GM21526 (cell line): ENCODE data around the gene EHBP1L1.

Source experiments
- ATAC-seq: cut with Tn5 transposase; IDR thresholded peaks from one replicate; pipeline ENCODE4 v1.9.1; 2021; ENCODE audit warnings: moderate library complexity; ENCODE audit not compliant: unreplicated experiment, low FRiP score

EHBP1L1 gene

DNA sequence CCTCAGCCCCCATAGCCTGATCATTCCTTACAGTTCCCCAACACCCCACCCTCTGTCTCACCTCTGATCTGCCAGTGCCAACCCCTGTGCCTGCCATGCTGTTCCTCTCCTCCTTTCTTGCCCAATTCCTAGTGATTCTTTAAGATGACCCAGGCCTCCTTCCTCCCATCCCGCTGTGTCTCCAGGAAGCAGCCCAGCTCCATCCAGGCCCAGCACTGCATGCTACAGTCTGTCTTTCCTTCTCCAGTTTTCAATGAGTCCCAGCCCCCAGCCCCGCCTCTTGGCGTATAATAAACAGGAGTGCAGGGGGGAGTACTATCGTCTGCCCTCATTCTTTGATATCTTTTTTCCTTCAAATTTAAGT lies 30.0 kb upstream of the EHBP1L1 start:
- ATAC-seq: no peak

DNA sequence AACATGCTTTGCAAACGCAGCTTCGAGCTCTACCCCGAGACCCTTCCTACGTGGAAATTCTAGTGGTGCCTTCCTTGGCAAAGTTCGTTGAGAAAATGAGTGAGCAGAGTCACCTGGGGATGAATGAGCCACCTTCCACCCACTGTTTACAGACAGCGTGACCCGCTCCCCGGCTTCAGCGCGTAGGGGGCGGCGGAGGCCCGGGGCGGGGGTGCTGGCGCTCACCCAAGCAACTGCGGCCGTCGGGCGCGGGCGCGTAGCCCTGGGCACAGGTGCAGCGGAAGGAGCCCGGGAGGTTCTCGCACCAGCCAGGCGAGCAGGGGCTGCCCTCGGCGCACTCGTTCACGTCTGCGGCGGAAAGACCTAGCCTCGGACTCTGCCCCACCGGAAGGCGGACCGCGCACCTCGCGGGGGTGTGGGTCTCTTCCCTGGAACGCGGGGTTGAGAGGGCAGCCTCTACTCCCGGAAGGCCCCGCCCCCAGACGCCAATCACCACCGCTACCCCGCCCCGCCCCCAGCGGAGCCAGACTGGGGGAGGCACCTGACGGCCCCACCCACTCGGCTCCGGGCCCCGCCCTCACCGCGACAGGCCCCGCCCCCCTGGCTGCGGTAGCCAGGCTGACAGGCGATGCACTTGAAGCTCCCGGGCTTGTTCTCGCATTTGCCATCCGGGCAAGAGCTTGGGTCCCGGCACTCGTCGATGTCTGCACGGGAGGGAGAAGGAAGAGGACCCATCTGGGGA lies 29.5 kb upstream of the EHBP1L1 start:
- peak; percentile 44 for ATAC-seq

DNA sequence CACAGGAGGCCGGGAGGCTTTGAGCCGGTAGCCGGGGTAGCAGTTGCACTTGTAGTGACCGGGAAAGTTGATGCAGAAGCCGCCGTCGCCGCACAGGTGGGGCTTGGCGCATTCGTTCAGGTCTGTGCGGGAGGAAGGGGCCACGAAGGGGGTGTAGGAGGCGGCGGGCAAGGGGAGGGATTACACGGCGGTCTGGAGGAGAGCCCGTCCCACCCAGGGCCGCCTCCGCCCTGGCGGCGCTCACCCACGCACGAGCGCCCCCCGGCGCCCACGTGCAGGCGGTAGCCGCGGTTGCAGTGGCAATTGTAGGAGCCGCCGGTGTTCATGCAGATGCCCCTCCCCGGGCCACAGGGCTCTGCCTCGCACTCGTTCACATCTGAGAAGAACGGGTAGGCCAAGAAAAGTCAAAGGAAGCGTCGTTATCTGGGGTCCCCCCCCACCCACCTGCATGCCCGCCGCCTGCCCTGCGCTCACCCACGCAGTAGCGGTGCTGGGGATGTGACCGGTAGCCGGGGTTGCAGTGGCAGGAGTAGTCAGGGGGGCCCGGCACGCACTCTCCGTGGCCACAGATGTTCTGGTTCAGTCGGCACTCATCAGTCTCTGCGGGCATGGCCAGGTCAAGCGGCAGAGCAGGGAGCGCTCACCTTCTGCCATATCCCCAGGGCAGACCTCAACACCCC lies 28.3 kb upstream of the EHBP1L1 start:
- no peak for ATAC-seq

DNA sequence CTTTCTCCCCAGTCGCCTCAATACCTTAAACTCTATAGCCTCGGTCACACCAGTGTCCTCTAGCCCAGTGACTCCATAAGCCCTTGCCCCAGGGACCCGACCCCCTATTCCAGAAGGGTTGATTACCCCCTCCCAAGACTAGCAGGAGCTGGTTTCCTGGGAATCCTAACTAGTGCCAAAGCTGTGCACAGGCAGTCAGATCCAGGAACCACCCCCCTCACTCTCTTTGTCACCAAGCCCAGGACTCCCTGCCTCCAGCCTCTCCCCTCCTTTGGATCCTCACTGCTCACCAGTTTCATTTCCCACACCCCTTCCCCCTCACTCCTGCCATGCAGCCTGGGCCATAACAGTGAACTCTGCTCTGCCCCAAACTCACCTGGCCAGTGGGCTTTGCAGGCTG lies 27.5 kb upstream of the EHBP1L1 start:
- no peak for ATAC-seq

DNA sequence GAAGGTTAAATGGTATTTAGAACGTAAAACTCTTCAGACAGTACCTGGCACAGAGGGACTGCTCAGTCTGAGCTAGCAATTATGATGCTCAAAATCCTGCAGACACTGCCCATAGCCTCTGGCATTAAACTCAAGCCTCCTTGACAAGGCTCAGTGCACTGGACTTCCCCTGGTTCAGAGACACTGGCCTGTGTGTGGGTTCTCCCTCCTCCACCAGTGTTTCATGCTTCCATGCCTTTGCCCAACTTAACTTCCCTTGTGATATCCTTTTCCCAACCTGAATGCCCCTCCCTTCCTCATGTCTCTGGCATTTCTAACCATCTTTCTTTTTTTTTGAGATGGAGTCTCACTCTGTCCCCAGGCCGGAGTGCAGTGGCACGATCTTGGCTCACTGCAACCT lies 26.8 kb upstream of the EHBP1L1 start:
- no peak for ATAC-seq

DNA sequence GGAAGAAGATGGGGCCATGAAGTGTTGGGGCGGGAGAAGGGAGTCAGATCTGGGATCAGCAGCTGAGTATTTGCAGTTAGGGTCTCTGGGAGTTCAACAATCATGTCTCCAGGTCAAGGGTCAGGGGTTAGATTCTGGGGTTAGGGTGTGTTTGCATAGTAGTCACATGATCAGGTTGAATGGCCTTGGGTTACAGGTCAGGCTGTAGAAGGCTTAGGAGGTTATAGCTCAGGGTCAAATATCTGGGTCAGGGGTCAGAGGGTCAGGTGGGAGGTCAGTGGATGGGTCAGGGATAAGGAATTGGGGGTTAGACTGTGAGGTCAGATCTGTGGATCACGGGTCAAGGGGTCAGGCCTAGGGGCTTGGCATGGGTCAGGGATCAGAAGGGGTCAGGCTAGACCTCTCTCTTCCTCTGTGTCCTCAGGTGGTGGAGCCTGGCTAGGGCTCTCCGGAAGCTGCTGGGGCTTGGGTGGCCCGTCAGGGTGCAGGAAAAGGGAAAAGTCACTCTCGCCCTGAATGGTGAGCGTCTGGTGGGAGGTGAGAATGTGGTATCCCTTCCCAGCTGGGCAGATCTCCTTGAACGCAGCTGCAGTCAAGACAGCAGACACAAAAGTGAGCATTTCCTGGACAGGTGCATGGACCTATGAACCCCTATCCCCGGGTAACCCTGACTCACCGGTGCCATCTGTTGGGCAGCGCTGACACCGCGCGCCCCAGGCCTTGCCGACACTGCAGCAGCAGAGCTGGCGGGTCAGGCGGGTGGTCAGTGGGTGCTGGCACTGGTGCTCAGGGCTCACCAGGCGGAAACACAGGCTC lies 24.1 kb upstream of the EHBP1L1 start:
- ATAC-seq: peak; percentile 68

DNA sequence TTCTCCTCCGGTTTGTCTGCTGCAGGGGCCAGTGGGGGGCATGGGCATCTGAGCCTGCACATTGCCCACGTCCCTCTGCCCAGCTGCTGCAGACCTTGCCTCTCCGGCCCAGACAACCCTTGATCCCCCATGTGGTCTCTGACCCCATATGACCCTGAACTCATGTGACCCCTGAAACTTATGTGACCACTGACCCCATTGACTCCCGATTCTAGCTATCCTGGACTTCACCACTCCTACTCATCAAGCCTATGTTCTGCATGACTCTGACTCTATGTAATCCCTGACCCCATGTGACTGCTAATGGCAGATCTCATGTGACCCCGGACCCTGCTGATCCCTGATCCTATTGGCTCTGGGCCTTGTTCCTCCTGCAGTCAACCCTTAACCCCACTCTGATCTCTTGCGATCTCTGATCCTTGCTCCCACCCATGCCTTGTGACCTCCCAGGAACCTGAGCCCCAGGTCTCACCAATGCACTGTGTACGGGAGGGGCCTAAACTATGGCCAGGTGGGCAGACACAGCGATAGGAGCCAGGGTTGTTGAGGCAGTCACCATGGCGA lies 23.4 kb upstream of the EHBP1L1 start:
- no peak for ATAC-seq

DNA sequence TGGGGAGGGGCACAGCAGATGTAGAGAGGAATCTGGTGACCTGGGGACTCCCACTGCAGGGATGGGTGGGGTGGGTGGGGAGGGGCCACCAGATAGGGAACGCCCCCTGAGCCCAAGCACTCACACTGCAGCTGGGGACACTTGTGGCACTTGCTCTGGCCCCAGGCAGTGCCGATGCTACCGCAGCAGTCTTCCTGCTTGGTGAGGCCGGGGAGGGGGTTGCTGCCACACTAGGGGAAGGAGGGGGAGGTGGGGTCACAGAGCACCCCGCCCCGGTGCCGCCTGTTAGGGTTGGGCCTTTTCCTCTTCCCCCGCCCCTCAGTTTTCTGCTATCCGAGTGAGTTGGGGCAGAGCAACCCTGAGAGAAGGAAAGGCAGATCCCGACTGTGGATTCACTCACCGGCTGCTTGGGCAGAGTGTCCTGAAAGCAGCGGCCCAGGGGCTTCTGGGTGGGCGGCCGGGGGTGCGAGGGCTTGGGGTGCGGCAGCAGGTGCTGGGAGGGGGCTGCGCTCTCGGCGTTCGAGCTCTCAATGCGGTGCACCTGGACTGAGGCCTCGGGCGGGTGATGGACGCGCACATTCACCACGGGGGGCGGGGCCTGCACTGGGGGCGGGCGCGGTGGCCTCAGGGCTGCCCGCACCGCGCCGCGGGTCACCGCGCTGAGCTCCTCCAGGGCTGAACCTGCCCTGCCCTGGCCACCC lies 22.4 kb upstream of the EHBP1L1 start:
- no peak for ATAC-seq

DNA sequence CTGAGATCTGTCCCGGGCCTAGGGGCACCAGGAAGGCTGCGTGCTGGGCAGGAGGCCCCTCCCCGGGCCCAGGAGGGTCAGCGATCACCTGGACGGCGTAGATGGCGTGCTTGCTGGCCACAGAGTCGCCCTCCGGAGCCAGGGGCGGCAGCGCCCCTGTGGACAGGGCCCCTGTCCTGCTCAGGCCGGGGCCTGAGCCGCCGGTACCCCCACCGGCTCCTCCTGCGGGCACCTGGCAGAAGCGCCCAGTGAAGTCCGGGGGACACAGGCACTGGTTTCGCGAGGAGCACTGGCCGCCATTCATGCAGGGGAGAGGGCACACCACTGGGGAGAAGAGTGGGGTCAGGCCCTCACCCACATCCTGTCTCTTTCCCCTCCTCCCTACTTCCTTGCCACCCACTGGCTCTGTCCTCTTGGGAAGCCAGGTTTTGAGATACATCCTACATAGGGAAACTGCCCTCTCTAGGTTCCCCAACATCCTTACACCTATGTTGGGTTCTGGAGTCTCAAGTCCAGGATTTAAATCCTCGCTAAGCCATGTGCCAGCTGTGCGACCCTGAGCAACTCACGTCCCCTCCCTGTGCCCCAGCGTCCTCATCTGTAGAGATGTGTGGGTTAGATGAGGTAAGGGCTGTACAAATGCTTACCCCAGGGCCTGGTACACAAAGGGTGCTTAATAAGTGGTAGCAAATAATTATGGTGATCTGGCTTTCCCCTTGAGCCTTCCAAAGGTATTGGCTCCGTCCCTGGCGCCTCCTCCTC lies 21.6 kb upstream of the EHBP1L1 start:
- ATAC-seq: no peak

DNA sequence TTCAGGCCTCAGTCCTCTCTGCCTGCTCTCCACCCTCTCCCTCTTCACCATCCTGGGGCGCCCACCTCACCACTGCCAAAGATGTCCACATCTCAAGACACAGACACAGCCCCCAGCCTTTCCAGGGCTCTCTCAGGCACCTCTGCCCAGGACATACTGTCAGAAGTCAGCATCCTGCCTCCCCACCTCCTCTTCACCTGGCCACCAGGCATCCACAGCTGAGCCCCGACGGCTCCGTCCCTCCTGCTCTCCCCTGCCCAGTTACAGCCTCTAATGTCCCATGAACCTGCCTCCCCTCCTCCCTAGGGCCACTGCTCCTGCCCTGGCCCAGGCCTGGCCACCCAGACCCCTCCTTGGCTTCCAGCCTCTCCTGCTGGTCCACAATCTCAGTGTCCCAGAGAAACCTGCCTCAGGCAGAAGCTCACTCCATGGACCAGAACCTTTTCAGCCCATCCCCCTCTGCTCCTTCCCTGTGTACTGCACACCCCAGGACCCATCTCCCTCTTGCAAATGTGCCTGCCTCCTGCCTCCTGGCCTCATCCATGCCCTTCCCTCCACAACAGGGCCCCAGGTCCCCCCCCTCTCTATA lies 20.9 kb upstream of the EHBP1L1 start:
- ATAC-seq: no peak

DNA sequence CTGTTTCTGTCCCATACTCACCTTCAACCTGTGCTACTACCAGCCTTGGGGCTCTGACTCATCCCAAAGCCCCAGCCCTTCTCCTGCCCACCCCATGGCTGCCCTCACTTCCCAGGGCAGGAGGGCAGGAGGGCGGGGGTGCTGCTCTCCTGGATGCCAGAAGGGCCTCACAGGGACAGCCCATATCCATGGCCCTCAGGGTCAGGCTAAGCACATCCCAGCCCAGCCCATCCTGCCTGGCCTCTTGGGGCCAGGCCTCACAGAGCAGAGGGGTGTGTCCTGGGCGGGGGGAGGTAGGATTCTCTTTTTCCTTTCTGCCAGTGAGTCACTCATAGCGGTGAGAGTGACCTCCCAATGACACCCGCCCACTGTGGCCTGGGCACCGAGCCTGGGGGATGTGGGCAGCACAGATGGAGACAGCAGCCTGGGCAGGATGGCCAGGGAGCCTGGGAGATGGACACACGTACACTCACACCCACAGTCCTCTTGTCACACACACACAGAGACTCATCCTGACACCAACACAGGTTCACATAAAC lies 20.1 kb upstream of the EHBP1L1 start:
- ATAC-seq: no peak

DNA sequence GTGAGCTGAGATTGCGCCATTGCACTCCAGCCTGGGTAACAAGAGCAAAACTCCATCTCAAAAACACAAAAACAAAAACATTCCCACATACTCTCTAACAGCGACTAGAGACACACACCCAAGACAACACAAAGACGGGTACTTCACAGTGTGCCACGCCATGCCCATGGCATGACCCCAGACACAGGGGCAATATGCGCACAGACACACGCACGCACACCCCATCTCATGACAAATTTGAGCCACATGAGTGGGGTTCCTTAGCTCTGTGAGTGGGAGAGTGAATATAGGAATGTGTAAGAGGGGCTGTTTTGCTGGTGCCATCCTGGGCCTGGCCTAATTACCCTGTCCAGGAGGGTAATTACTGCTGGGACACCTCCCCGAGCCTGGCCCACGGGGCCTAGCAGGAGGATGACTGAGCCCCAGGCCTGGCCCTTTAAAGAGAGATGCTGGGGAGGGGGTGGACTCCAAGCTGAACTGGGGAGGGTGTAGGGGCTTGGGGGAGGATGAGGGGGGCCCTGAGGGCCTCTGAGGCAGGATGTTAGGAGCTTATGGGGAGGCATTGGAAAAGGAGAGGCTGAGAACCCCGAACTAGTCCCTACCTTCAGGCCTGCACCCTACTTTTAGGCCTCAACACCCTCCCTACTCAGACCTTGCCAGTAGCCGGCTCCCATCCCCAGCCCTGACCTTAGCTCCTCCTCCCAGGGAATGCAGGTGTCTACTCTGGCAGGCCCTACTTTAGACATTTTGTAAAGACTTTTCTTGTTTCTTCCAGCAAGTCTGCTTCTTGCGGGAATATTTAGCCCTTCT lies 19.2 kb upstream of the EHBP1L1 start:
- no peak for ATAC-seq

DNA sequence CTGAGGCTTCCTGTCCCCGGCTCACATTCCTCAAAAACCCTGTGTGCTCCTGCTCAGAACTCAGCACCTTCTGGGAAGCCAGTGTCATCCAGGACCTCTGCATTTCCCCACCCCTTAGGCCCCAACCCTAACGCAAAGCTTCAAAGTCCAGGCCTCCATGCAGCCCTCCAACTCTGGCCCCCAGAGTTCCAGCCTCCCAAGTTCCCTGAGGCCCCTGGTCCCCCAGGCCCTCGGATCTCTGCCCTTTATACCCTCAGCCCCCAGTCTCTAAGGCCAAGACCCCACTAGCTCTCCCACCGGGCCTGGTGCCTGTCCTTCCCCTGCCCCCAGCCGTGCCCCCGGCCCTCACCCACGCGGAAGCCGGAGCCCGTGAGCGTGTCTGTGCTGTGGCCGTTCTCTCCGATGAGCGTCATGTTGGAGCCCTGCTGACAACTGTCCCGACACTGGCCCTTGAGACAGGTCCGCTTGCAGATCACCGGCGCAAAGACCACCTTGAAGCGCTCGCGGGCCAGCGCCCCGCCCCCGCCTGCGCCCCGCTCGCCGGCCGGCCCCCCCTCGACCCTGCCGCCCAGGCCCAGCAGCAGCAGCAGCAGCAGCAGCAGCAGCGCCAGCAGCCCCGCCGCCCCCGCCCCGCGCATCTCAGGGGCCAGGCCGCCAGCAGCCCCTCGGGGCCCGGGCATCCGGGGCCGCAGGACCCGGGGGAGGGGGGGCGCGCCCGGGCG lies 18.4 kb upstream of the EHBP1L1 start:
- no peak for ATAC-seq

DNA sequence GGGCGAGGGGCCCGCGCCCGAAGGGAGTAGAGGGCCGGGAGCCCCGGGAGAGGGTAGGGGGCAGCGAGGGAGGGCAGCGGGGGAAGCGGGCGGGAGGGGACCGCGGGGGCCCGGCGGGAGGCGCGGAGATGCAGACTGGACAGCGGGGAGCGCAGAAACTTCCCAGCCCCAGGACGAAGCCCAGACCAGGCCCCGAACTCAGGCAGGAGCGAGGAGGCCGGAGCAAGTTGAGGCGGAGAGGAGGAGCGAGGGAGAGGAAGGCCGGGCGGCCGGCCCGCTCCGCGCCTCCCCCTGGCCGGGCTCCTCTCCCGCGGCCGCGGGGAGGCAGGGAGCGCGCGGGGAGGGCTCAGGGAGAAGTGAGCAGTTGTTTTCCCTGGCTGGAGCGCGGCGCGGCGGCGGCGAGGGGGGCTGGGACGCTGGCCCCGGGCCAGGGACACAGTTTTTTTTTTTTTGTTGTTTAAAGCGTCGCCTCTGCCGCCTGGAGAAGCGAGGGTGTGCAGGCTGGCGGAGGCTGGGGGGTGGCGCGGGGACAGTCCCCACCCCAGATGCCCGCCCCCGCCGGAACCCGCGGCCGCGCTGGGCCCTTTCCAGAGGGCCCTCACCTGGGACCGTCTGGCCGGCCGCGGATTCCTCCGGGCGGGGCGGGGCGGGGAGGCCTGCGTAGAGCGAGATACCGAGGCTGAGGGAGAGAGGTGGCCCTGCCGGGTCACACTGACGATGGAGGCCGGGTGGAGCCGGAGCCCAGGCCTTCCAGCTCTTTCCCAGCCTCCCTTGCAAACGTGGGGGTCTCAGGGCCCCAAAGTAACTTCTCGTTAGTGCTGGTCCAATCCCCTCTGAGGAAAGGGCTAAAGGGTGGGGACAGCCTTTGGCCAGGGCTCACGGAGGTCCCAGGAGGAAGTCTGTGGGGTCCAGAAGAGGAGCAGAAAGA lies 17.6 kb upstream of the EHBP1L1 start, which contains the start of gene LTBP3:
LTBP3 (minus strand) TSS at position 358 of the 928 bp plus-strand sequence. CDS start 400 bp downstream, outside the sequence.
- ATAC-seq: no peak

DNA sequence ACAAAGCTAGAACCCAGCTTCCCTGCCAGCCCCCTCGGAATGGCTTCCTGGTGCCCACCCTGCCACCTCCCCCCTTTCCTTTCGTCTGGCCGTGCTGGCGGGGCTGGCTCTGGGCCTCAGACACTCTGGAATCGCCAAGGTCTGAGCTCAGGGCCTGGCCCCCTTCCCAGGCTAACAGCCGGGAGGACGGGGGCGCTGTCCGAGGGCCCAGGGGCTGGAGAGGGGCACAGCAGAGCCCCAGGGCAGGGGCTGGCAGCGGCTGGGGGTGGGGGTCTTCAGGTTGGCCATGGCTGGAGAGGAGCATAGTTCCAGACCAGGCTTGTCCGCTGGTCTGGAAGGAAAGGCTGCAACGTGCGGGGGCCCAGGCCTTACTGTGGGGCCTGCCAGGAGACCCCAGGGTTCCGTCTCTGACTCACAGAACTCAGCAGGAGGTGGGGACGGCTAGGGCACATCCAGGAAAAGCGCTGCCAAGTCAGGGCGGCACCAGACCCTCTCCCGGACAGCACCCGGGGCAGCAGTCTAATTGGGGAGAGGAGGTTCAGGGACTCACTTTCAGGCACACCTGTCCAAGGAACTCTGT lies 16.8 kb upstream of the EHBP1L1 start:
- ATAC-seq: no peak

DNA sequence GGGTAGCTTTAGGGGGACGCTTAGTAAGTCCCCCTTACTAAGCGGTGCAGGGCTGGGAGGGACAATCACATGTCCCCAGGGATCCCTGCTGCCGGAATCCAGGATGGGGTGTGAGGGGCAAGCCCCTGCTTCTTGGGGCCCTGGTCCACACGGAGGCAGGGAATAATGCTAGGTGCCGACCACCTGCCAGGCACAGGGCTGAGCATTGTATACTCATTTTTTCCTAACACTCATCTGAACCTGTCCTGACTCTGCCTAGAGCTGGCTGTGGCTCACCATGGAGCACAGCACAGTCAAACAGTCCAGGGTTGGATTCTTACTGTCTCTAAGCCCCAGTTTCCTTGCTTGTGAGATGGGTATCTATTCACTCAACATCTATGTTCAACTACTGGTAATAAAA lies 16.3 kb upstream of the EHBP1L1 start:
- no peak for ATAC-seq
